Kidney (tissue), 14 donors: ENCODE measurements around the gene DNAAF1. TPM values are rescaled to one million over a fixed set of nuclear protein-coding genes. Genes with fewer than 3 reads are reported as not detected.

Experiments
- DNase-seq, 5 donors: peaks; one replicate each; pipeline ENCODE4 v3.0.0-alpha.2; 2013 to 2020
- FAIRE-seq: peaks from 2 replicates; lab custom pipeline; 2012; peaks lifted over from hg19 to GRCh38; lab: Jason Lieb, UNC
- H3K27ac ChIP-seq, 2 donors: one replicate each; pipeline ENCODE4 v1.7.0; 2013; ENCODE audit warnings: low read depth in 2 of 2, low read length in 2 of 2, inconsistent platforms in 1 of 2
- H3K27me3 ChIP-seq: one replicate; pipeline ENCODE4 v1.7.1; 2013; ENCODE audit warnings: low read length, inconsistent platforms; ENCODE audit not compliant: control insufficient read depth, insufficient read depth
- H3K36me3 ChIP-seq, 3 donors: one replicate each; pipeline versions ENCODE4 v1.7.0 to v1.7.1; 2013; ENCODE audit warnings: low read length in 3 of 3, control low read depth in 1 of 3, inconsistent platforms in 1 of 3; ENCODE audit not compliant: insufficient read depth in 3 of 3, control insufficient read depth in 2 of 3
- H3K4me1 ChIP-seq, 3 donors: one replicate each; pipeline versions ENCODE4 v1.7.0 to v1.7.1; 2013; ENCODE audit warnings: low read length in 3 of 3, inconsistent platforms in 1 of 3, low read depth in 1 of 3; ENCODE audit not compliant: control insufficient read depth in 2 of 3, insufficient read depth in 2 of 3
- H3K4me3 ChIP-seq, 3 donors: one replicate each; pipeline versions ENCODE4 v1.7.0 to v1.8.1; 2013; ENCODE audit warnings: low read length in 3 of 3, control low read depth in 1 of 3, inconsistent platforms in 1 of 3
- H3K9ac ChIP-seq, 3 donors: one replicate each; pipeline versions ENCODE4 v1.7.0 to v1.7.1; 2013; ENCODE audit warnings: low read length in 3 of 3, control low read depth in 1 of 3, inconsistent platforms in 1 of 3
- H3K9me3 ChIP-seq, 3 donors: one replicate each; pipeline versions ENCODE4 v1.7.0 to v1.7.1; 2013; ENCODE audit warnings: low read length in 3 of 3, control low read depth in 1 of 3, inconsistent platforms in 1 of 3; ENCODE audit not compliant: control insufficient read depth in 2 of 3, insufficient read depth in 1 of 3
- CTCF ChIP-seq: IDR thresholded peaks from 3 replicates; pipeline ENCODE4 v1.5.1; 2012; ENCODE audit warnings: mild to moderate bottlenecking, moderate library complexity, borderline replicate concordance; ENCODE audit not compliant: insufficient read depth; ENCODE audit errors: extremely low read depth
- intact Hi-C: fragments of 100-400 bp; cut with DNase I; formaldehyde crosslinking; loops from one replicate; pipeline ENCODE4 v1.11.1; 2022
- polyA plus RNA-seq: library from polyadenylated mRNA; stranded (reverse); fragments of 350-450 nt; fragmentation: Illumina TruSeq; extraction: RNeasy Lipid Tissue Mini Kit (QIAGEN cat#74804); gene quantifications from one replicate; pipeline ENCODE4 v1.2.3, GENCODE V29; 2014; ENCODE audit warnings: low read depth, low replicate concordance; ENCODE audit not compliant: insufficient read depth
- total RNA-seq: library from RNA; stranded (reverse); fragmentation: NEBNext Ultra II Directional; extraction: Animal tissue kit (Norgen Biotek cat#: 25700); gene quantifications from one replicate; pipeline ENCODE4 v1.2.1, GENCODE V29; 2021
- donor health status: control.
- donor health status: control.
- donor health status: control.
- donor health status: control.
- donor health status: control.
- donor health status: DM: yes; HTN: yes; CAD: no.
- donor health status: Normal renal cell carcinoma (clear cell type).

DNAAF1 gene
- total and polyA plus RNA-seq, 2 donors from 2014 or later = 2.4 to 4.8 TPM

- H3K9ac ChIP-seq = no peak overlapping the region
- intact Hi-C loops = no loop called here
- no peak for DNase-seq
- no peak for FAIRE-seq
- no peak overlapping the region for H3K27ac ChIP-seq
- no peaks in the 10 kb centered on the region for H3K27me3 ChIP-seq
- peaks cover 2 to 26% (median 19%) of the 10 kb centered on the region in 3 donors for H3K4me1 ChIP-seq
- H3K4me3 ChIP-seq = no peak overlapping the region
- H3K9me3 ChIP-seq = no peaks in the 10 kb centered on the region
- no peak for TF ChIP-seq CTCF
- H3K36me3 ChIP-seq = peaks cover 2 to 31% (median 3%) of the 10 kb centered on the region in 3 donors
These were observed 35.5 kb downstream of the DNAAF1 start for GRCh38 chr16:84180519-84181140.

- H3K36me3 ChIP-seq = peaks cover 2 to 31% (median 3%) of the 10 kb centered on the region in 3 donors
- H3K4me1 ChIP-seq = peaks cover 2 to 23% (median 21%) of the 10 kb centered on the region in 3 donors
- no peak for DNase-seq
These were observed 36.2 kb downstream of the DNAAF1 start for GRCh38 chr16:84181144-84181915.

GRCh38 chr16:84182104-84182503, 37.0 kb downstream of the DNAAF1 start:
- DNase-seq = no peak
- intact Hi-C loops = no loop called here
- Histone ChIP-seq H3K36me3 (peaks cover 2 to 31% (median 3%) of the 10 kb centered on the region in 3 donors), H3K4me3 (no peak overlapping the region), H3K27me3 (no peaks in the 10 kb centered on the region), H3K27ac (no peak overlapping the region), H3K9me3 (no peaks in the 10 kb centered on the region), H3K9ac (no peak overlapping the region), H3K4me1 (peaks cover 0 to 15% (median 13%) of the 10 kb centered on the region in 3 donors)
- TF ChIP-seq CTCF = no peak
- FAIRE-seq = no peak

More at GRCh38 chr16:84181144-84181915, 36.2 kb downstream of the DNAAF1 start:
- Histone ChIP-seq H3K27ac (no peak overlapping the region), H3K9ac (no peak overlapping the region), H3K9me3 (no peaks in the 10 kb centered on the region), H3K4me3 (no peak overlapping the region), H3K27me3 (no peaks in the 10 kb centered on the region)
- no peak for FAIRE-seq
- intact Hi-C loops = no loop called here
- no peak for TF ChIP-seq CTCF
